OCI-LY3 (cell line): ENCODE data around the gene GPNMB.

Experiments used
- EZH2phosphoT487 ChIP-seq: fragments of 200-600 bp; shearing (Covaris generic); IDR thresholded peaks from 2 replicates; pipeline ENCODE4 v1.6.1; 2018; ENCODE audit warnings: antibody characterized with exemption, mixed run types, low read depth
- TF ChIP-seq, protein P1 (sequence below): fragments of 200-600, 300-600 bp; sonication (generic); IDR thresholded peaks from 2 replicates; pipeline ENCODE4 v1.5.1; 2014; ENCODE audit warnings: antibody characterized with exemption, low read length, low read depth

DNA sequence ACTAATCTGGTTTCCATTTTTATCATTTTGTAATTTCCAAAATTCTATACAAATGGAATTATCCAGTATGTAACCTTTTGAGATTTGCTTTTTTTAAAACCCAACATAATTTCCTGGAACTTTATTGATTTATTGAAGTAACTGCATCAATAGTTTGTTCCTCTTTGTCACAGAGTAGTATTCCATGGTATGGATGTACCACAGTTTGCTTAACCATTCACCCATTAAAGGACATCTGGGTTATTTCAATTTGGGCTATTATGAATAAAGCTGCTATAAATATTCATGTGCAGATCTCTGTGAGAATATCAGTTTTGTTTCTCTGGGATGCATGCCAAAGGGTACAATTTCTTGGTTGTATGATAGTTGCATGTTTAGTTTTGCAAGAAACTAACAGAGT is 2.9 kb downstream of the GPNMB start:
- TF ChIP-seq, protein P1, sequence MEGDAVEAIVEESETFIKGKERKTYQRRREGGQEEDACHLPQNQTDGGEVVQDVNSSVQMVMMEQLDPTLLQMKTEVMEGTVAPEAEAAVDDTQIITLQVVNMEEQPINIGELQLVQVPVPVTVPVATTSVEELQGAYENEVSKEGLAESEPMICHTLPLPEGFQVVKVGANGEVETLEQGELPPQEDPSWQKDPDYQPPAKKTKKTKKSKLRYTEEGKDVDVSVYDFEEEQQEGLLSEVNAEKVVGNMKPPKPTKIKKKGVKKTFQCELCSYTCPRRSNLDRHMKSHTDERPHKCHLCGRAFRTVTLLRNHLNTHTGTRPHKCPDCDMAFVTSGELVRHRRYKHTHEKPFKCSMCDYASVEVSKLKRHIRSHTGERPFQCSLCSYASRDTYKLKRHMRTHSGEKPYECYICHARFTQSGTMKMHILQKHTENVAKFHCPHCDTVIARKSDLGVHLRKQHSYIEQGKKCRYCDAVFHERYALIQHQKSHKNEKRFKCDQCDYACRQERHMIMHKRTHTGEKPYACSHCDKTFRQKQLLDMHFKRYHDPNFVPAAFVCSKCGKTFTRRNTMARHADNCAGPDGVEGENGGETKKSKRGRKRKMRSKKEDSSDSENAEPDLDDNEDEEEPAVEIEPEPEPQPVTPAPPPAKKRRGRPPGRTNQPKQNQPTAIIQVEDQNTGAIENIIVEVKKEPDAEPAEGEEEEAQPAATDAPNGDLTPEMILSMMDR = no peak
- no peak for TF ChIP-seq EZH2phosphoT487
